HG03097 (cell line): ENCODE results near the gene ITLN2.
"Not testable (repeated sequence)": the region's sequence is repeated elsewhere in the genome, so short reads cannot be mapped to it uniquely, and the experiment has no call there.

Experiments used
- ATAC-seq: cut with Tn5 transposase; IDR thresholded peaks from one replicate; pipeline ENCODE4 v1.9.1; 2021; ENCODE audit not compliant: unreplicated experiment, low FRiP score

Gene ITLN2

DNA sequence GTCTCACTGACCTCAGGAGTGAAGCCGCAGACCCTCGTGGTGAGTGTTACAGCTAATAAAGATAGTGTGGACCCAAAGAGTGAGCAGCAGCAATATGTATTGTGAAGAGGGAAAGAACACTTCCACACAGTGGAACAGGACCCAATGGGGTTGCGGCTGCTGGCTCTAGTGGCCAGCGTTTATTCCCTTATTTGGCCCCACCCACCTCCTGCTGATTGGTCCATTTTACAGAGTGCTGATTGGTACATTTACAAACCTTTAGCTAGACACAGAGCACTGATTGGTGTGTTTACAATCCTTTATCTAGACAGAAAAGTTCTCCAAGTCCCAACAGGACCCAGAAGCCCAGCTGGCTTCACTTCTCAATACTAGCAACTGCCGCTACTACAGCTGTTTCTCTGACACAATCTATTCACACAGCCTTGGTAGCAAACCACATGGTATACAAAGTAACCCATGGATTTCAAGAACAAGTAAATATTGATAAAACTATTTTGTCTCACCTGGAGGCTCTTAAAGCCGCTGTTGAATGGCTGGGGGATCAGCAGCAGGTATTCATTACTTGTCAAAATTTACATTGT, 44.3 kb downstream of the ITLN2 start:
- no peak for ATAC-seq

DNA sequence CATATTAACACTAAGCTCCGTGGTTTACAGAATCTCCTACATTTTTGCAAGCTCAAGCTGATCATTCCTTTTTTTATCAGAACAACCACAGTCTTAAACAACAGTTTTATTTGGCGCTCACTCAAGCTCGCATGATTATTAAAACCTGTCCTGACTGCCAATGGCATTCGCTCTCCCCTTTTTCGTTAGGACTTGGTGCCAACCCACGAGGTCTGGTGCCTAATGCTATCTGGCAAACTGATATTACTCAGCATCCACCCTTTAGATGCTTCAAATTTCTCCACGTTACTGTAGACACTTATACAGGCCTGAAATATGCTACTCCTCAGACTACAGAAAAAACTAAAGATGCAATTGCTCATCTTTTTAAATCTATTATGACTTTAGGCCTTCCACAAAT, 46.6 kb downstream of the ITLN2 start:
- no peak for ATAC-seq

DNA sequence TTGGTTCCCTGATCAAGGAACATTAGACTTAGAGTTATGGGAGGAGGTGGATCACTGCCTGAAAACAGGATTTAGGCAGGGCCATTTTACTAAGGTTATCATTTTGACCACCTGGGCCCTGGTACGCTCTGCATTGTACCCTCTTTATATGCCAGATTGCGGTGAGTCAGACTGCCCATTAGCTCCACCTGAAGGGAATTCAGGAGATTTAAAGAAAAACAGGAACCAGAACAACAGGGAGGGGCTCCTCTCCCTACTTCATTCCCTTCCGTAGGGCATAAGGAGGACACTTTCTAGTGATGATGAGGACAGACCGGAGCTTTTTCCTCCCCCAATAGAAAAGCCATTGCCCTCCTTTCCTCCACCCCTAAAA, 49.0 kb downstream of the ITLN2 start:
- ATAC-seq: no peak

DNA sequence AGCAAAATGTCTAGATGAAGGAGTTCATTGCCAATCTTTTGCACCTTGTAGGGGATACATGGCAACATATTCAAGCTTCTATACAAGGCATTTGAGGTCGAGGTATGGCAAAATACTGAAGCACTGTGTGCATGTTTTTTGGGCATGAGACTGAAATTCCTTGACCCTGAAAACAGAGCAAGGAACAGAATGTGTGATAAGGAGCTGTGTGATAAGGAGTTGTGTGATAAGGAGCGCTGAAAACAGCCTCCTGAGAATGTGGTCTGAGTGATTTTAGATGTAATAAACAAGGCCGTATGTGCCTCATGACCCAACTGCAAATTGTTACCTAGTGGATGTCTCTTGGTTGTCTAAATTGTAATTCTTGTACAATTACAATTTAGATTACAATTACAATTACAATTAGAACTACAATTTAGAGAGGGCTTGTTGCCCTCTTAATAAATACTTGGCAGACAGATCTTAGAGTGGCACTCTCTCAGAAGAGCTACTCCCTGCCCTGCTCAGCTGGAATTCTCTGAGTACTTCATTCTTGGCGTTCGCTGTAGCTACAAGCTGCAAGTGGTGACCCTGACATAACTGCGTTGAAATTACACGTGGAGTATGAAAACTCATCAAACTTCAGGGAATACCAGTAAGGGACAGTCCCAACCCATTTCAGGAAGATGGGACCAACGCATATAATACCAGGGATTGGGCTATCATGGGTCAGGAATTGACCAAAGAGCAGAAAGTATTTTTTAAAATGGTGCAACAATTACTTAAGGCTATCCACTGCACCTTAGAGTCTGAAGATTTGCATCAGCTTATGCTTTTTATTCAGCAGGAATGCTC, 49.6 kb downstream of the ITLN2 start:
- no peak for ATAC-seq

DNA sequence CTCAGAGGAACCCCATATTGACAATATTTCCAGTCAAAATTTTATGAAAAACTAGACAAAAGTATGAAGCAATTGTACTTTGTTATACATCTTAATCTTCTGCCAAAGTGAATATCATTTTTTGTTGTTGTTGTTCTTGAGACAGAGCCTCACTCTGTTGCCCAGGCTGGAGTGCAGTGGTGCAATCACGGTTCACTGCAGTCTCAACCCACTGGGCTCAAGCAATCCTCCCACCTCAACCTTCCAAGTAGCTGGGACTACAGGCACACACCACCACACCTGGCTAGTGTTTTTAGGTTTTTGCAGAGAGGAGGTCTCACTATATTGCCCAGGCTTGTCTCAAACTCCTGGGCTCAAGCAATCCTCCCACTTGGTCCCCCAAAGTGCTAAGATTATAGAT, 52.4 kb downstream of the ITLN2 start:
- ATAC-seq: not testable (repeated sequence)

DNA sequence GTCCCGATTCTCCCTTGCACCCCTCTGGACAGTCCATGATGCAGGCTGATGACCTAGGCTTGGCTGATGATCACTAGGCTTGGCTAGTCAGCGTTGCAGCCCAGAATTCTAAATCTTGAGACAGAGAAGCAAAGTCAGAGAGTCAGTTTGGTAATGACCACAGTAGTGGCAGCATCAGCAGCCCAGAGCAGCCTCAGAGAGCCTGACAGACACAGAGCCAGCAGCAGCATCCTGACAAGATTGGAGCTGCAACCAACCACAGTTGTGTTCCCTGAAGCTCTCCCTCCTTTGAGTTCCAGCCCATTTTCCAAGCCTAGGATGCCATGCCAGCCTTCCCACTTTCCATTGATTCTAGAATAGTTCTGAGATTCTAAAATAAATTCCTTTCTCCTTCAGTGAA, 52.8 kb downstream of the ITLN2 start:
- ATAC-seq: no peak

DNA sequence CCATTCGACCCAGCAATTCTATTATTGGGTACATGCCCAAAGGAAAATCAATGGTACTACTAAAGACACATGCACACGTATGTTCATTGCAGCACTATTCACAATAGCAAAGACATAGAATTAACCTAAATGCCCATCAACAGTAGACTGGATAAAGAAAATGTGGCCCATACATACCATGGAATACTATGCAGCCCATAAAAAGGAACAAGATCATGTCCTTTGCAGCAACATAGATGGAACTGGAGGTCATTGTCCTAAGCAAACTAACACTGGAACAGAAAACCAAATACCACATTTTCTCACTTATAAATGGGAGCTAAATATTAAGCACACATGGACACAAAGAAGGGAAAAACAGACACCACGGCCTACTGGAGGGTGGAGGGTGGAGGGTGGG, 53.9 kb downstream of the ITLN2 start:
- not testable (repeated sequence) for ATAC-seq
